ENCODE data around the gene RNF113A. TPM values are rescaled to one million over a fixed set of nuclear protein-coding genes. Genes with fewer than 3 reads are reported as not detected.

The RNF113A gene
- total RNA-seq, 4 donors from 2014 or later = 1.9 to 16.7 (median 10.1) TPM

DNA sequence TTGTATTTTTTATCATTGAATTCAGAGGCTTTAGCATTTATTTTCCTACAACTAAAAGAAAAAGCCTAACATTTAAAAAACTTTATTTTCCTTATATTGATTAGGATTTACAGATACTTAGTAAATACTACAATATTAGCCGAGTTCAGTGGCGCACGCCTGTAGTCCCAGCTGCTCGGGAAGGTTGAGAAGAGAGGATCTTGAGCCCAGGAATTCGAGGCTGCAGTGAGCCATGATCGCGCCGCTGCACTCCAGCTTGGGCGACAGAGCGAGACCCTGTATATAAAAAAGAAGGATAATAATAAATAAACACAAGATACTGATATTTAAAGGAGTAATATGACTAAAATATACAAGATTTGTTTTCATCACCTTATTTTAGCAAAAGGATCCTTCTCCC lies 18.1 kb downstream of the RNF113A start:
- no peaks in the 10 kb centered on the region for H3K9me3 ChIP-seq
- TF ChIP-seq POLR2A (IDR thresholded peaks at IDR 0.05) (no peak), EP300 (IDR thresholded peaks at IDR 0.05; ENCODE audit: low read depth) (no peak), CTCF (IDR thresholded peaks at IDR 0.05) (no peak), POLR2AphosphoS5 (IDR thresholded peaks at IDR 0.05) (no peak)
- no peaks in the 10 kb centered on the region for H3K36me3 ChIP-seq
- peak; percentile 12 for DNase-seq
- H3K27me3 ChIP-seq = no peaks in the 10 kb centered on the region
- 30 to 58% methylated on average over 5 to 10 of the region's 10 CpGs for WGBS, 2 donors (ENCODE audit: low coverage in 1 of 2)
- H3K4me3 ChIP-seq = peak overlapping the region in 3 of 4 donors; percentile 25 to 83 (median 29)
- in situ Hi-C loops (cut with MboI; ENCODE audit: low pct_ligation_motif_present in 1 of 4, low pct_unique_long_range_greater_than_20kb in 1 of 4, low sequenced_read_pairs in 3 of 4) (no loop called here), intact Hi-C loops (cut with DNase I; ENCODE audit: low total_unique reads) (no loop called here)
- peaks cover 0 to 7% (median 2%) of the 10 kb centered on the region in 4 donors for H3K4me1 ChIP-seq
- H3K27ac ChIP-seq = peak overlapping the region; percentile 71 to 88 (median 81)

- Histone ChIP-seq H3K4me3 (peak within 1 kb of the TSS; percentile 60 to 83 (median 68)), H3K27ac (peak within 1 kb of the TSS; percentile 88 to 95 (median 94)), H3K27me3 (no peaks in the 10 kb centered on the region), H3K4me1 (peaks cover 0 to 7% (median 2%) of the 10 kb centered on the region in 4 donors), H3K9me3 (no peaks in the 10 kb centered on the region), H3K36me3 (no peaks in the 10 kb centered on the region)
- intact Hi-C loops (cut with DNase I; ENCODE audit: low total_unique reads) (no loop called here), in situ Hi-C loops (cut with MboI; ENCODE audit: low pct_ligation_motif_present in 1 of 4, low pct_unique_long_range_greater_than_20kb in 1 of 4, low sequenced_read_pairs in 3 of 4) (no loop called here)
- WGBS, 2 donors (ENCODE audit: low coverage in 1 of 2) = 0 to 32% methylated on average over 1 to 54 of the region's 54 CpGs
- DNase-seq = peak; percentile 97
- TF ChIP-seq POLR2AphosphoS5 (IDR thresholded peaks at IDR 0.05) (peak; percentile 44 to 84 (median 68)), EP300 (IDR thresholded peaks at IDR 0.05; ENCODE audit: low read depth) (no peak), POLR2A (IDR thresholded peaks at IDR 0.05) (peak; percentile 77), CTCF (IDR thresholded peaks at IDR 0.05) (no peak)
Observed at GRCh38 chrX:119852382-119853353, 18.9 kb downstream of the RNF113A start, which contains the start of gene UPF3B. UPF3B (minus strand) TSS chrX:119852963; CDS start chrX:119852928, 35 bp downstream.

- Histone ChIP-seq H3K36me3 (peaks cover 0 to 5% (median 0%) of the 10 kb centered on the region in 4 donors), H3K27me3 (no peaks in the 10 kb centered on the region), H3K27ac (no peak overlapping the region), H3K4me1 (no peaks in the 10 kb centered on the region), H3K4me3 (no peak overlapping the region), H3K9me3 (no peaks in the 10 kb centered on the region)
- in situ Hi-C loops (cut with MboI; ENCODE audit: low pct_ligation_motif_present in 1 of 4, low pct_unique_long_range_greater_than_20kb in 1 of 4, low sequenced_read_pairs in 3 of 4) = no loop called here
- DNase-seq = no peak
- WGBS, 2 donors (ENCODE audit: low coverage in 1 of 2) = 63 to 68% methylated on average over 3 of the region's 3 CpGs
- intact Hi-C loops (cut with DNase I; ENCODE audit: low total_unique reads) = no loop called here
- no peak for TF ChIP-seq POLR2AphosphoS5 (IDR thresholded peaks at IDR 0.05)
- no peak for TF ChIP-seq POLR2A (IDR thresholded peaks at IDR 0.05)
- TF ChIP-seq CTCF (IDR thresholded peaks at IDR 0.05) = no peak
- no peak for TF ChIP-seq EP300 (IDR thresholded peaks at IDR 0.05; ENCODE audit: low read depth)
Observed at GRCh38 chrX:119833905-119834304, 37.6 kb downstream of the RNF113A start.

- TF ChIP-seq EP300 (IDR thresholded peaks at IDR 0.05; ENCODE audit: low read depth) (no peak), POLR2AphosphoS5 (IDR thresholded peaks at IDR 0.05) (no peak), POLR2A (IDR thresholded peaks at IDR 0.05) (no peak), CTCF (IDR thresholded peaks at IDR 0.05) (no peak)
- DNase-seq = no peak
- no peaks in the 10 kb centered on the region for H3K27me3 ChIP-seq
- no peaks in the 10 kb centered on the region for H3K9me3 ChIP-seq
- 96 to 100% methylated on average over 2 to 5 of the region's 5 CpGs for WGBS, 2 donors (ENCODE audit: low coverage in 1 of 2)
- no peaks in the 10 kb centered on the region for H3K36me3 ChIP-seq
- H3K4me1 ChIP-seq = no peaks in the 10 kb centered on the region
- no peak overlapping the region for H3K4me3 ChIP-seq
- intact Hi-C loops (cut with DNase I; ENCODE audit: low total_unique reads) = no loop called here
- in situ Hi-C loops (cut with MboI; ENCODE audit: low pct_ligation_motif_present in 1 of 4, low pct_unique_long_range_greater_than_20kb in 1 of 4, low sequenced_read_pairs in 3 of 4) = no loop called here
- H3K27ac ChIP-seq = no peak overlapping the region
Observed at GRCh38 chrX:119828446-119828845, 43.1 kb downstream of the RNF113A start.
